ENCODE results near the gene TGFBR3.
"Not testable (repeated sequence)": the region's sequence is repeated elsewhere in the genome, so short reads cannot be mapped to it uniquely, and the experiment has no call there.

DNA sequence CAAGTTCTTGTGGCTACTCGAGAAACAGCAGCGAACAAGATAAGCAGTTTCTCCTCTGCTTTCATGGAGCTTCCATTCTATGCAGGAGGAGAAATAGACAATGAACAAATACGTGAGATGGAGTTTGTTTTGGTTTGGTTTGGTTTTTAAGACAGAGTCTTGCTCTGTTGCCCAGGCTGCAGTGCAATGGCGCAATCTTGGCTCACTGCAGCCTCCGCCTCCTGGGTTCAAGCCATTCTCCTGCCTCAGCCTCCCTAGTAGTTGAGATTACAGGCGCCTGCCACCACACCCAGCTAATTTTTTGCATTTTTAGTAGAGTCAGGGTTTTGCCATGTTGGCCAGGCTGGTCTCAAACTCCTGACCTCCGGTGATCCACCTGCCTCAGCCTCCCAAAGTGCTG lies 51.4 kb downstream of the TGFBR3 start:
- not testable (repeated sequence) for TF ChIP-seq CTCF, POLR2A, EP300 (IDR thresholded peaks at IDR 0.05)
